ENCODE results near the gene HBE1. TPM values are rescaled to one million over a fixed set of nuclear protein-coding genes. Genes with fewer than 3 reads are reported as not detected.
"Not testable (repeated sequence)": the region's sequence is repeated elsewhere in the genome, so short reads cannot be mapped to it uniquely, and the experiment has no call there.

The HBE1 gene
- not detected for total RNA-seq

DNA sequence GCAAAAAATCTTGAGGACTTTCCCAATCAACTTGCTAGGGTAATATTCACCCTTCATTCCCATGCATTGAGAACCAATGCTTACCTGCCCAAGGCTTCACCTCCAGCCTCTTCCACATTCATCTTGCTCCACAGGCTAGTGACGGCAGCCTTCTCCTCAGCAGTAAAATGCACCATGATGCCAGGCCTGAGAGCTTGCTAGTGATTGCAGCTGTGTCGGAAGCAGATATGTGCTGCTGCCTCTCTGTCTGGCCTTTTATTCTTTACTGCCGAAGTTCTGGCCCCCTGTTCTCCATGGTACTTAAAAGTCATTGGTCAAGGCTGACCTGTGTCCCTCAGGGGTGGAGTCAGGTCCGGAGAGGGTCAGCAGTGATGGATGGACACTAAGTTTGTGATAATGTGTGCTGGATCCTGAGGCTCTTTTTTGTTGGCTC is at the start of gene HBE1:
Gene HBE1 (minus strand): TSS at position 231 of the 433 bp plus-strand sequence. CDS start 55 bp downstream, at position 176.
- no peaks in the 10 kb centered on the region for H3K36me3 Mint-ChIP-seq (ENCODE audit: low read depth)
- H3K27me3 Mint-ChIP-seq, result peaks cover 3% of the 10 kb centered on the region
- no peaks in the 10 kb centered on the region for H3K9me3 Mint-ChIP-seq
- no peak within 1 kb of the TSS for H3K27ac Mint-ChIP-seq
- no peaks in the 10 kb centered on the region for H3K4me1 Mint-ChIP-seq
- ATAC-seq (replicated peaks), result no peak
- H3K4me3 Mint-ChIP-seq, result no peak within 1 kb of the TSS

DNA sequence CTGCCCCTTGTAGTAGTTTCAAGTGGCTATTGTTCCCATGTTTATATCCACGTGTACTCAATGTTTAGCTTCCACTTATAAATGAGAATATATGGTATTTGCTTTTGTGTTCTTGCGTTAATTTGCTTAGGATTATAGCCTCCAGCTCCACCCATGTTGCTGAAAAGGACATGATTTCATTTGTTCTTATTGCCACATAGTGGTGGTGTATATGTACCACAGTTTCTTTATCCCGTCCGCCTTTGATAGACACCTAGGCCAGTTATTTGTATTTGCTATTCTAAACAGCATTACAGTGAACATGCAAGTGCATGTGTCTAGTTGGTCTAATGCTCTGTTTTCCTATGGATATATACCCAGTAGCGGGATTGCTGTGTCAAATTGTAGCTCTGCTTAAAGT is 47.5 kb upstream of the HBE1 start:
- no peak for ATAC-seq (replicated peaks)
- H3K27ac Mint-ChIP-seq, result no peak overlapping the region
- no peak overlapping the region for H3K4me3 Mint-ChIP-seq
- no peaks in the 10 kb centered on the region for H3K9me3 Mint-ChIP-seq
- peaks cover 3% of the 10 kb centered on the region for H3K27me3 Mint-ChIP-seq
- H3K36me3 Mint-ChIP-seq (ENCODE audit: low read depth), result no peaks in the 10 kb centered on the region
- H3K4me1 Mint-ChIP-seq, result no peaks in the 10 kb centered on the region

DNA sequence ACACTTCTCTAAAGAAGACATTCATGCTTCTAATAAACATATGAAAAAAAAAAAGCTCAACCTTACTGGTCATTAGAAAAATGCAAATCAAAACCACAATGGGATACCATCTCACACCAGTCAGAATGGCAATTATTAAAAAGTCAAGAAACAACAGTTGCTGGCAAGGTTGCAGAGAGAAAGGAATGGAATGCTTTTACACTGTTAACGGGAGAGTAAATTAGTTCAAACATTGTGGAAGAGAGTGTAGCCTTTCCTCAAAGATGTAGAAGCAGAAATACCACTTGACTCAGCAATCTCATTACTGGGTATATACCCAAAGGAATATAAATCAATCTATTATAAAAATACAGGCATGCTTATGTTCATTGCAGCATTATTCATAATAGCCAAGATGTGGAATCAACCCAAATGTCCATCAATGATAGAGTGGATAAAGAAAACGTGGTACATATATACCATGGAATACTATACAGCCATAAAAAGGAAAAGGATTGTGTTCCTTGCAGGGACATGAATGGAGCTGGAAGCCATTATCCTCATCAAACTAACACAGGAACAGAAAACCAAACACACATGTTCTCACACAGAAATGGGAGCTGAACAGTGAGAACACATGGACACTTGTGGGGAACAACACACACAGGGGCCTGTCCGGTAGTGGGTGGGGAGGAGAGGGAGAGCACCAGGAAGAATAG is 43.7 kb upstream of the HBE1 start:
- H3K36me3 Mint-ChIP-seq (ENCODE audit: low read depth); H3K27ac Mint-ChIP-seq; H3K27me3 Mint-ChIP-seq; H3K4me1 Mint-ChIP-seq; H3K4me3 Mint-ChIP-seq; H3K9me3 Mint-ChIP-seq; ATAC-seq (replicated peaks): not testable (repeated sequence)

DNA sequence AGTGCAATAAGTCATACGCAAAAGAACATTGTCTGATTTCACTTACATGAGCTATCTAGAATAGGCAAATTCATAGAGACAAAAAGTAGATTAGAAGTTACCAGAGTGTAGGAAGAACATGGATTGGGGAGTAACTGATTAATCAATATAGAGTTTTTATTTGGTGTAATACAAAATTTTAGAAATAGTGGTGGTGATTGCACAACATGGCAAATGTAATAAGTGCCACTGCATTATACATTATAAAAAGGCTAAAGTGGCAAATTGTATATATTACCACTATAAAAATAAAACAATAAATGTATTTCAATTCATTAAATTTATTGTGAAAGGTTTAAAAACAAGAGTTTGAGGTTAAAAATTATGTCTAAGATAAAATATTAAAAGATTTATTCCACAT is 40.7 kb upstream of the HBE1 start:
- H3K9me3 Mint-ChIP-seq, result no peaks in the 10 kb centered on the region
- ATAC-seq (replicated peaks), result no peak

DNA sequence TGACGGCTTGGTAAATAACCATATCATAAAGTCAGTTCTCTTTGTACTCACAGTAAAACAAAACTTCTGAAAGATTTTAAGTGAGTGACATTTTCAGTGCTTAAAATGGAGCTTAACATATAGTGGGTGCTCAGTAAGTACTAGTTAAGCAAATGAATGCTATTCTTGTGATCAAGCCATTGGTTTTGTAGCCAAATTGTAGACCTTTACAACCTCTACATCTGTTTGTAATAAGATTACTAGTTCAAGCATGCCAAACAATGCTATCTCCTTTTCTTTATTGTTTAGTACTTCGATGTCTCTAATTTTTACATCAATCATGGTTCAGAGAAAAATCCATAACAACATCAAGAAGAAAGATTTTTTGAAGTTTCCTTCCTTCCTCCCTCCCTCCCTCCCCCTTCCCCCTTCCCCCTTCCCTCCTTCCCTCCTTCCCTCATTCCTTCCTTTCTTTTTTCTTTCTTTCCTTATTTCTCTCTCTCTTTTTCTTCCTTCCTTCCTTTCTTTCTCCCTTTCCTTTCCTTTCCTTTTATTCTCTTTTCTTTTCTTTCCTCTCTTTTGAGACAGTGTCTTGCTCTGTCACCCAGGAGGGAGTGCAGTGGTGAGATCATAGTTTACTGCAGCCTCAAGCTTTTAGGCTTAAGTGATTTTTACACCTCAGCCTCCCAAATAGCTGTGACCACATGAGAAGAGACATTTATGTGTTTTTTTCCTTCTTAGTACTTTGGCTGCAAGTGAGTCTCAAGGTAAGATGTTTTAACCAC is 37.7 kb upstream of the HBE1 start:
- no peaks in the 10 kb centered on the region for H3K4me1 Mint-ChIP-seq
- ATAC-seq (replicated peaks), result no peak
- no peaks in the 10 kb centered on the region for H3K27me3 Mint-ChIP-seq
- no peak overlapping the region for H3K27ac Mint-ChIP-seq
- no peak overlapping the region for H3K4me3 Mint-ChIP-seq
- H3K9me3 Mint-ChIP-seq, result no peaks in the 10 kb centered on the region
- no peaks in the 10 kb centered on the region for H3K36me3 Mint-ChIP-seq (ENCODE audit: low read depth)

More for the DNA sequence above, 40.7 kb upstream of the HBE1 start:
- Mint-ChIP-seq H3K36me3 (ENCODE audit: low read depth) (no peaks in the 10 kb centered on the region), H3K27me3 (no peaks in the 10 kb centered on the region), H3K4me1 (no peaks in the 10 kb centered on the region), H3K4me3 (no peak overlapping the region), H3K27ac (no peak overlapping the region)

DNA sequence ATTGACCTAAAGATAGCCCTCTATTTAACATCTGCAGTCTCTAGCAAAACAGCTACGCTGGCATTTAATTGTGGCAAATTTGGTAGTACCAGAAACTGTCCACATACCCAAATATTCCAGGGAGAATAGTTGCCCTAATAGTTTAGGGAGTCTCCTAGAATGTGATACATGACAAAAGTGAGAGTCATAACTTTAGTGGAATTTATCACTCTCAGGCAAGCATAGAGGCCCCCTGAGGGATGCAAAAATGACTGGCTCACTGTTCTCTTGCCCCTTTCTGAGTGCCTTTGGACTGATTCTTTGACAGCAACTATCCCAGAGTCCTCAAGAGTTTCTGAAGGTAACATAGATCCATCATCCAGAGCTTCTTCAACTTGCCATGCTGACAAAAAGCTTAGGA is 34.3 kb upstream of the HBE1 start:
- Mint-ChIP-seq H3K36me3 (ENCODE audit: low read depth) (no peaks in the 10 kb centered on the region), H3K27me3 (peaks cover 5% of the 10 kb centered on the region), H3K4me1 (no peaks in the 10 kb centered on the region), H3K4me3 (no peak overlapping the region), H3K27ac (no peak overlapping the region), H3K9me3 (no peaks in the 10 kb centered on the region)
- ATAC-seq (replicated peaks), result no peak

DNA sequence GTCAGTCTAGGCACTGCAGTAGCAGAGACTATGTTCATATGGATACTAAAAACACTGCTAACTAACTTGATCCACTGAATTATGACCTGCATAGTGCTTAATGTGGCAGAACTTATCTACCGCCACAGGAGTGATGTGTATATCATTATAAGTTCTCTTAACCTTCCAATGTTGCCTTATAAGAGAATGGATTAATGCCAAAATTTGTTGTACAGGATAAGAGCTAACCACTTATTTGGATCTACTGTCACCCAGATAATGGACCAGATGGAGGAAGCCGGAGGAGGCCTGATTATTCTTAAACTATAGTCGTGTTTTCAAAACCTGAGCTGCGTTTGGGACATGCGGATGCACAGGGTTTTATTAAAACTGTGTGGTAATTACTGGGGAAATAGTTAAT is 33.9 kb upstream of the HBE1 start:
- peaks cover 5% of the 10 kb centered on the region for H3K27me3 Mint-ChIP-seq
- H3K9me3 Mint-ChIP-seq, result no peaks in the 10 kb centered on the region
- no peak overlapping the region for H3K27ac Mint-ChIP-seq
- no peaks in the 10 kb centered on the region for H3K4me1 Mint-ChIP-seq
- no peak for ATAC-seq (replicated peaks)
- no peaks in the 10 kb centered on the region for H3K36me3 Mint-ChIP-seq (ENCODE audit: low read depth)
- no peak overlapping the region for H3K4me3 Mint-ChIP-seq

DNA sequence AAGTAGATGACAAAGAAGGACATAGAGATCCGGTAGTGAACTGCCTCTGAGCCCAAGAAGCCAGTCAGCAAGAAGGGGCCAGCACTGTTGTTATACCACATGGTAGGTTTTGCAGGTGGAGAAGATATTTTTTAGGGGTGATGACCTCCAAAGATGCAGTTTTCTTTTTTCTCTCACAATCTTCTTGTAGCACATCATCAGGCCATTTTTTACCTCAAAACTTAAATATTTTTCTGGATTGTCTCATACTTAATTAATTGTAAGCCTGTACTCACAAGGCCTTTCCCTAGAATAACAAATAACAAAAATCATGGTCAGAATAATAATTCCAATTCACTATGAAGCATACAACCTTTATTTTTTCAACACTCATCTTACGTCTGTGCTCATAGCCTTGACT is 32.1 kb upstream of the HBE1 start, which contains the start of gene OR51B4:
Gene OR51B4 (minus strand): TSS at position 101 of the 400 bp plus-strand sequence. CDS start 0 bp downstream, at position 101.
- Mint-ChIP-seq H3K36me3 (ENCODE audit: low read depth) (no peaks in the 10 kb centered on the region), H3K4me1 (no peaks in the 10 kb centered on the region), H3K27ac (no peak within 1 kb of the TSS), H3K27me3 (peaks cover 13% of the 10 kb centered on the region), H3K4me3 (no peak within 1 kb of the TSS), H3K9me3 (no peaks in the 10 kb centered on the region)
- ATAC-seq (replicated peaks), result no peak

DNA sequence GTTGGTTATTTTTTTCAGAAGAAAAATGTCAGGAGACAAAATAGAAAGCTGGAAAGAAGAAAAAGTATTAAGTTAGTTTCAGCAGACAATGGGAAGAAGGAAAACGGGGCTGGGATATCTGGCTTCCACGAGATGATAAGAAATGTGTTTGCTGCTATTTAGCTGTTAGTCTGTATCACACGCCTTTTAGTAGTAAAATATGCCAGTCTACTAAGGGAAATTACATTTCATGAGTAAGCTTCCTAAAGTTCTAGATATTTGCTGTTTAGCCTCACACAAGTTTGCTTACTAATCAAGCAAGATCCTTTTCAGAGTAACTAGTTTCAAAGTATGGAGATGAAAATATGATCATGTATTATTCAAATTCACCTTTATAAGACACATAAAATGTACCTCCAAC is 30.5 kb upstream of the HBE1 start:
- no peak overlapping the region for H3K4me3 Mint-ChIP-seq
- H3K36me3 Mint-ChIP-seq (ENCODE audit: low read depth), result no peaks in the 10 kb centered on the region
- H3K4me1 Mint-ChIP-seq, result no peaks in the 10 kb centered on the region
- H3K9me3 Mint-ChIP-seq, result no peaks in the 10 kb centered on the region
- no peak overlapping the region for H3K27ac Mint-ChIP-seq
- peaks cover 13% of the 10 kb centered on the region for H3K27me3 Mint-ChIP-seq
- no peak for ATAC-seq (replicated peaks)

DNA sequence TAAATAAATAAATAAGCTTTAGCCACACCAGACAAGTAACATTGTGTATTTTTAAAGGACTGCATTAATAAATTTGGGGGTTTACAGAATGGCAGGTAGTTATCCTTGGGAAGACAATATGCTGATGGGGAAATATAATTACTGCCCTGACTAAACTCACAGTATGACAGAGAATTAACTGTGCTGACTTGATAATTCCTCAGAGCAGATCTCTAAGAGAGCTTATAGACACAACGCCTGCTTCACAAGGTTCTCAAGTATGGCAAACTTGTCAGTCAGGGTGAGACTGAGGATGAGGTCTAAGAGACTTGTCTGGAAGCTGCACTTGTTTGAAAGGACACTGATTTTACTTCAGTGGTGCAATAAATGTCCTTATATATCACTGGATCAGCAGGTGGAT is 28.7 kb upstream of the HBE1 start:
- ATAC-seq (replicated peaks), result no peak
- no peaks in the 10 kb centered on the region for H3K36me3 Mint-ChIP-seq (ENCODE audit: low read depth)

DNA sequence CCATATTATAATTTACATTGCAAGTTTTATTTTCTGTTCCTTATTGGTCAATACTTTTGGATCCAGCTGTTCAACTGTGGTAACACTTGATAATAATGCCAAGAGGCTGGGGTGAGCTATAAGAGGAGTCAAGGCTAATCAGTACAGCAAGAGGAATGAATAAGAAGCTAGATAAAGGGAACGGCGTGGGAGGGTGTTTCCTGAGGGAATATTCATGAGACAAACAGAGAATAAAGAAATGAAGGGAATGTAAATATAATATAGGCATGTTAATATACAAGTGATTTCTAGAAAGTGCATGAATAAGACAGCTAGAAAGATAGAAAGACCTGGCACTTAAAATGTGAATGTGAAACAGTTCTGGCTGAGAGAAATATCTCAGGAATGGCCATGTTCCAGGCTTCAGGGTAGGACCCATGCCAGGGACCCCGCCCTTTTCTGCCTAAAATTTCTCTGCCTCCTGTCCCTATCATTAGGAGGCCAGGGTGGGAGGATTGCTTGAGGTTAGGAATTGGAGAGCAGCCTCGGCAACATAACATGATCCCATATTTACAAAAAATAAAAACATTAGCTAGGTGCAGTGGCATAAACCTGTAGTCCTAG is 28.1 kb upstream of the HBE1 start:
- H3K9me3 Mint-ChIP-seq, result no peaks in the 10 kb centered on the region
- H3K27ac Mint-ChIP-seq, result no peak overlapping the region
- H3K36me3 Mint-ChIP-seq (ENCODE audit: low read depth), result no peaks in the 10 kb centered on the region
- H3K4me1 Mint-ChIP-seq, result no peaks in the 10 kb centered on the region
- H3K27me3 Mint-ChIP-seq, result peaks cover 13% of the 10 kb centered on the region
- H3K4me3 Mint-ChIP-seq, result no peak overlapping the region
- ATAC-seq (replicated peaks), result no peak

More for the DNA sequence above, 28.7 kb upstream of the HBE1 start:
- no peak overlapping the region for H3K27ac Mint-ChIP-seq
- H3K4me1 Mint-ChIP-seq, result no peaks in the 10 kb centered on the region
- H3K27me3 Mint-ChIP-seq, result peaks cover 13% of the 10 kb centered on the region
- H3K9me3 Mint-ChIP-seq, result no peaks in the 10 kb centered on the region
- H3K4me3 Mint-ChIP-seq, result no peak overlapping the region

DNA sequence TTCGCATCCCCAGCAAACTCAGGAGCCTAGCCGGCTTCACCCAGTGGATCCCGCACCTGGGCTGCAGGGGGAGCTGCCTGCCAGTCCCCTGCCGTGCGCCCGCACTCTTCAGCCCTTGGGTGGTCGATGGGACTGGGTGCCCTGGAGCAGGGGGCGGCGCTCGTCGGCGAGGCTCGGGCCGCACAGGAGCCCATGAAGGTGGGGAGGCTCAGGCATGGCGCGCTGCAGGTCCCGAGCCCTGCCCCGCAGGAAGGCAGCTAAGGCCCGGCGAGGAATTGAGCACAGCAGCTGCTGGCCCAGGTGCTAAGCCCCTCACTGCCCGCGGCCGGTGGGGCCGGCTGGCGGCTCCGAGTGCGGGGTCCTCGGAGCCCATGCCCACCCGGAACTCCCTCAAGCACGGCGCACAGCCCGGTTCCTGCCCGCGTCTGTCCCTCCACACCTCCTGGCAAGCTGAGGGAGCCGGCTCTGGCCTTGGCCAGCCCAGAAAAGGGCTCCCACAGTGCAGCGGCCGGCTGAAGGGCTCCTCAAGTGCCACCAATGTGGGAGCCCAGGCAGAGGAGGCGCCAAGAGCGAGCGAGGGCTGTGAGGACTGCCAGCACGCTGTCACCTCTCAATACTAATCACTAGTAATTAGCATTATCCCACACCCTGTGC is 24.7 kb upstream of the HBE1 start:
- H3K36me3 Mint-ChIP-seq (ENCODE audit: low read depth); H3K4me1 Mint-ChIP-seq; H3K4me3 Mint-ChIP-seq; H3K27me3 Mint-ChIP-seq; ATAC-seq (replicated peaks); H3K9me3 Mint-ChIP-seq; H3K27ac Mint-ChIP-seq: not testable (repeated sequence)

DNA sequence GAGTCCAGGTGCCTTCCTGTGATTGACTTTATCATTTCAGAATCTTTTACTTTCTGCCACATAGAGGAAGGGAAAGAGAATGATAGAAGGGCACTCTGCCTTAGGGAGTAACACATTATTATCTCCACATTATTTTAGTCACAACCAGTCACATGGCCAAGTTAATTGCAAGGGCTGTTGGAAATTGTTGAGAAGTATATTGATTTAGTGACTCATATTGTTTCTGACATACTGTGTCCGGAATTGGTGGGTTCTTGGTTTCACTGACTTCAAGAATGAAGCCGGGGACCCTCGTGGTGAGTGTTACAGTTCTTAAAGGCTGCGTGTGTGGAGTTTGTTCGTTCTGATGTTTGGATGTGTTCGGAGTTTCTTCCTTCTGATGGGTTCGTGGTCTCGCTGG is 23.3 kb upstream of the HBE1 start:
- Mint-ChIP-seq H3K9me3 (no peaks in the 10 kb centered on the region), H3K4me3 (no peak overlapping the region), H3K4me1 (no peaks in the 10 kb centered on the region)

DNA sequence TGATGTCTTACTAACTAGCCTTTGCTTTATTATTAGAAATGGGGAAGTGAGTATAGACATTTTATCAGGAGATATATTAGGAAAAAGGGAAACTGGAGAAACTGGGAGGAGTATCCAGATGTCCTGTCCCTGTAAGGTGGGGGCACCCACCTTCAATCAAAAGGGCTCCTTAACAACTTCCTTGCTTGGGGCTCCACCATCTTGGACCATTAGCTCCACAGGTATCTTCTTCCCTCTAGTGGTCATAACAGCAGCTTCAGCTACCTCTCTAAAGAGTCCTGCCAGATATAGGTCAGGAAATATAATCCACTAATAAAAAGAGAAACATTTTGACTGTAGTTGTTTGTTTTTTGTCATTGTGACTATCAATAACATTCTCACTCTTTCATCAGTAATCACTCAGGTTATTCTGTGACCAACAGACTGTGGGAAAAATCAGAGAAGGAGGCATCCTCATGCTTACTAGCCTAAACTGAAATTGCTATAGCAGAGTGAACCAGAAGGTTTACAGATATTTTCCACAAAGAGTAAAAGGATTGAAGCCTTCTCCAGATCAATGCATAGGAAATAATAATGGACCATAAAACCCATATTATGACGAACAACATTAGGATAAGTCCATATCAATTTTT is 21.6 kb upstream of the HBE1 start:
- no peak for ATAC-seq (replicated peaks)
- H3K4me1 Mint-ChIP-seq, result no peaks in the 10 kb centered on the region
- no peaks in the 10 kb centered on the region for H3K9me3 Mint-ChIP-seq
- no peaks in the 10 kb centered on the region for H3K27me3 Mint-ChIP-seq
- H3K4me3 Mint-ChIP-seq, result no peak overlapping the region
- H3K27ac Mint-ChIP-seq, result no peak overlapping the region
- no peaks in the 10 kb centered on the region for H3K36me3 Mint-ChIP-seq (ENCODE audit: low read depth)

More for the DNA sequence above, 23.3 kb upstream of the HBE1 start:
- no peak for ATAC-seq (replicated peaks)
- H3K27ac Mint-ChIP-seq, result no peak overlapping the region
- no peaks in the 10 kb centered on the region for H3K36me3 Mint-ChIP-seq (ENCODE audit: low read depth)
- H3K27me3 Mint-ChIP-seq, result peaks cover 8% of the 10 kb centered on the region

Data from activated T-helper 17 cell treated with anti-CD3 and anti-CD28 coated beads, Interleukin-2, amount 50 U/mL, for 72 hours (primary cell).